Right lobe of liver (tissue), 4 donors: ENCODE data around the gene PARL.

Experiments
- POLR2A ChIP-seq: fragments of 450-650 bp; IDR thresholded peaks from one replicate; pipeline ENCODE4 v1.6.1; 2017; ENCODE audit warnings: antibody characterized with exemption, mild to moderate bottlenecking
- TF ChIP-seq, protein P1 (sequence below), 4 donors: fragments of 200-600 bp in 3 of 4; fragments of 450-650 bp in 1 of 4; IDR thresholded peaks; one replicate each; pipeline versions ENCODE4 v1.5.1 to v1.8.0; 2016 to 2022; ENCODE audit warnings: antibody characterized with exemption in 4 of 4, mild to moderate bottlenecking in 2 of 4
- donor health status: DM: no; HTN: no; CAD: no.
- donor health status: DM: no; HTN: no; CAD: no.
- donor health status: DM: no; HTN: yes; CAD: no.

DNA sequence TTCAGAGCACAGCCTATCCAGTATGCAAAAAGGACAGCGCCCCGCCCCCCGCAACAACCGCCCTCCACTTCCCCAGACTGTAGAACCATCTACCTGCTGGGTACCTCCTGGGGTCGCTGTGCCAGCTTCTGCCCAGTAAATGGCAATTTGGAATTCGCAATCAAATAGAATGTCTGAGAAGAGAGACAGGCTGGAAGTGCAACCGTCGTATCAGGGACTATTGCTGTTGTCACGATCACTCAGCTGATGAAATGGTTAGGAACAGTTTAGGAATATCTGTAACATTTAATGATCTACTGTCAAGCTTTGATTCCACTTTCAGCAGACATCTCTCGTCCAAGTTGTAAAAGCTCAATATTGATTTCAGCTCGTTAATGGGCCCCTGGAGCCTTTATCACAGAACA, 13.3 kb upstream of the PARL start:
- no peak for TF ChIP-seq POLR2A
- TF ChIP-seq, protein P1, sequence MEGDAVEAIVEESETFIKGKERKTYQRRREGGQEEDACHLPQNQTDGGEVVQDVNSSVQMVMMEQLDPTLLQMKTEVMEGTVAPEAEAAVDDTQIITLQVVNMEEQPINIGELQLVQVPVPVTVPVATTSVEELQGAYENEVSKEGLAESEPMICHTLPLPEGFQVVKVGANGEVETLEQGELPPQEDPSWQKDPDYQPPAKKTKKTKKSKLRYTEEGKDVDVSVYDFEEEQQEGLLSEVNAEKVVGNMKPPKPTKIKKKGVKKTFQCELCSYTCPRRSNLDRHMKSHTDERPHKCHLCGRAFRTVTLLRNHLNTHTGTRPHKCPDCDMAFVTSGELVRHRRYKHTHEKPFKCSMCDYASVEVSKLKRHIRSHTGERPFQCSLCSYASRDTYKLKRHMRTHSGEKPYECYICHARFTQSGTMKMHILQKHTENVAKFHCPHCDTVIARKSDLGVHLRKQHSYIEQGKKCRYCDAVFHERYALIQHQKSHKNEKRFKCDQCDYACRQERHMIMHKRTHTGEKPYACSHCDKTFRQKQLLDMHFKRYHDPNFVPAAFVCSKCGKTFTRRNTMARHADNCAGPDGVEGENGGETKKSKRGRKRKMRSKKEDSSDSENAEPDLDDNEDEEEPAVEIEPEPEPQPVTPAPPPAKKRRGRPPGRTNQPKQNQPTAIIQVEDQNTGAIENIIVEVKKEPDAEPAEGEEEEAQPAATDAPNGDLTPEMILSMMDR (IDR thresholded peaks at IDR 0.05), result no peak
